K562 (cell line): ENCODE measurements around the gene CD300A. TPM values are rescaled to one million over a fixed set of nuclear protein-coding genes. Genes with fewer than 3 reads are reported as not detected.

Experiments used
- ATAC-seq: fragments of 200-7000 bp; cut with Tn5 transposase; 3 replicates; pipeline ENCODE4 v1.9.1; 2020; ENCODE audit warnings: moderate library complexity
- BruUV-seq: library from RNA; stranded (reverse); fragments of 400-500 nt; replicated peaks from 2 replicates; lab custom pipeline; 2021; lab: Mats Ljungman, UMichigan
- CTCF ChIA-PET: fragments of 300-600 bp; formaldehyde crosslinking; extraction: SDS; loops from one replicate; lab custom pipeline; 2021; ENCODE audit warnings: low intra/inter-chr PET ratio; lab: Yijun Ruan, JAX
- POLR2A ChIA-PET: fragments of 300-600, 350-650 bp; sonication (Branson Sonifier 250); formaldehyde crosslinking; extraction: SDS; loops from one replicate; lab custom pipeline; 2021; ENCODE audit warnings: antibody characterized with exemption, inconsistent platforms; lab: Yijun Ruan, JAX
- DNase-seq, 4 experiments: peaks; one replicate each; pipeline versions ENCODE4 v3.0.0 to v3.0.0-alpha.2; 2011 to 2018; ENCODE audit warnings: low spot score in 3 of 4, mixed read lengths in 3 of 4; ENCODE audit errors: extremely low read depth in 1 of 4
- FAIRE-seq: peaks from 2 replicates; lab custom pipeline; 2011; peaks lifted over from hg19 to GRCh38; lab: Jason Lieb, UNC
- H2AFZ ChIP-seq: 2 replicates; pipeline ENCODE4 v1.6.0; 2011; ENCODE audit warnings: low read depth, low read length, control low read depth, inconsistent platforms
- H3K27ac ChIP-seq: fragments of 200-600 bp; 3 replicates; pipeline ENCODE4 v1.8.0; 2011; ENCODE audit warnings: low read depth, mild to moderate bottlenecking, control low read depth, inconsistent platforms, low read length, moderate library complexity, mixed read lengths; ENCODE audit errors: extremely low read depth
- H3K27me3 ChIP-seq, 2 experiments: fragments of 300-600 bp in 1 of 2; 2 replicates in 1 of 2; 3 replicates in 1 of 2; pipeline versions ENCODE4 v1.6.0 to v1.8.0; 2011; ENCODE audit warnings: inconsistent platforms in 2 of 2, low read length in 2 of 2, mild to moderate bottlenecking in 1 of 2, mixed read lengths in 1 of 2, moderate library complexity in 1 of 2; ENCODE audit not compliant: control insufficient read depth in 2 of 2, insufficient read depth in 2 of 2
- H3K36me3 ChIP-seq: fragments of 300-600 bp; 3 replicates; pipeline ENCODE4 v1.8.0; 2011; ENCODE audit warnings: mild to moderate bottlenecking, low read length, inconsistent platforms; ENCODE audit not compliant: control insufficient read depth, insufficient read depth
- H3K4me1 ChIP-seq, 2 experiments: fragments of 200-600 bp in 1 of 2; replicated peaks in 1 of 2; 2 replicates in 1 of 2; 3 replicates in 1 of 2; pipeline versions ENCODE4 v1.5.1 to v1.8.0; 2011; ENCODE audit warnings: inconsistent platforms in 2 of 2, low read length in 2 of 2, mild to moderate bottlenecking in 1 of 2, mixed read lengths in 1 of 2, moderate library complexity in 1 of 2; ENCODE audit not compliant: control insufficient read depth in 2 of 2, insufficient read depth in 2 of 2
- H3K4me2 ChIP-seq: 2 replicates; pipeline ENCODE4 v1.6.1; 2011; ENCODE audit warnings: low read length, control low read depth, inconsistent platforms, mixed read lengths; ENCODE audit not compliant: insufficient read depth
- H3K4me3 ChIP-seq: fragments of 200-600 bp; sonication (generic), shearing (Covaris generic); 2 replicates; pipeline ENCODE4 v1.5.1; 2016; ENCODE audit warnings: control low read depth, inconsistent platforms
- H3K79me2 ChIP-seq: fragments of 200-600 bp; 3 replicates; pipeline ENCODE4 v1.8.0; 2011; ENCODE audit warnings: low read length, inconsistent platforms; ENCODE audit not compliant: control insufficient read depth, insufficient read depth
- H3K9ac ChIP-seq, 2 experiments: 2 replicates each; pipeline versions ENCODE4 v1.6.0 to v1.6.1; 2011; ENCODE audit warnings: low read depth in 2 of 2, low read length in 2 of 2, control low read depth in 1 of 2, inconsistent platforms in 1 of 2, mild to moderate bottlenecking in 1 of 2, mixed read lengths in 1 of 2; ENCODE audit not compliant: insufficient read depth in 1 of 2
- H3K9me1 ChIP-seq: one replicate; pipeline ENCODE4 v1.6.0; 2011; ENCODE audit warnings: inconsistent platforms, mild to moderate bottlenecking, low read length, moderate library complexity; ENCODE audit not compliant: control insufficient read depth, insufficient read depth
- H3K9me3 ChIP-seq: replicated peaks from 2 replicates; pipeline ENCODE4 v1.5.1; 2011; ENCODE audit warnings: low read depth, low read length, inconsistent platforms; ENCODE audit not compliant: control insufficient read depth, insufficient read depth
- H4K20me1 ChIP-seq: replicated peaks from 2 replicates; pipeline ENCODE4 v1.6.1; 2011; ENCODE audit warnings: low read length, inconsistent platforms, mixed read lengths; ENCODE audit not compliant: control insufficient read depth, insufficient read depth
- BCLAF1 ChIP-seq, 2 experiments: fragments of 450-650 bp in 1 of 2; IDR thresholded peaks; 2 replicates each; pipeline ENCODE4 v1.6.1; 2011 to 2017; ENCODE audit warnings: low read depth in 2 of 2, antibody characterized with exemption in 1 of 2, borderline replicate concordance in 1 of 2, low read length in 1 of 2, mild to moderate bottlenecking in 1 of 2, mixed read lengths in 1 of 2; ENCODE audit not compliant: control insufficient read depth in 1 of 2
- CTCF ChIP-seq, 3 experiments: IDR thresholded peaks in 2 of 3; conservative IDR thresholded peaks in 1 of 3; 2 replicates each; pipeline ENCODE4 v1.5.1; 2011 to 2012; ENCODE audit warnings: low read length in 3 of 3, mild to moderate bottlenecking in 3 of 3, control low read depth in 2 of 3, improper control_type of control experiment in 1 of 3, inconsistent platforms in 1 of 3, low read depth in 1 of 3, mixed read lengths in 1 of 3, moderate library complexity in 1 of 3; ENCODE audit not compliant: insufficient read depth in 2 of 3
- MITF ChIP-seq: IDR thresholded peaks from 2 replicates; pipeline ENCODE4 v1.6.1; 2014; ENCODE audit warnings: antibody characterized with exemption
- MLLT1 ChIP-seq, 2 experiments: fragments of 450-650 bp; IDR thresholded peaks; 2 replicates each; pipeline ENCODE4 v1.6.1; 2016
- RAD21 ChIP-seq, 2 experiments: fragments of 250-450 bp in 1 of 2; fragments of 450-650 bp in 1 of 2; sonication (Bioruptor Pico) in 1 of 2; formaldehyde crosslinking in 1 of 2; IDR thresholded peaks in 1 of 2; conservative IDR thresholded peaks in 1 of 2; 2 replicates each; pipeline versions ENCODE4 v1.4.0 to v1.8.0; 2020 to 2022; ENCODE audit warnings: mild to moderate bottlenecking in 2 of 2, moderate library complexity in 1 of 2
- ZFP91 ChIP-seq: sonication (generic); formaldehyde crosslinking; IDR thresholded peaks from 2 replicates; pipeline ENCODE4 v1.8.0; 2022; ENCODE audit warnings: mild to moderate bottlenecking, missing genetic modification reagents
- whole genome bisulfite sequencing: fragments of 100-300 bp; shearing (Covaris generic); methylation state at CpG from one replicate; pipeline ENCODE4 v1.1.6; 2016; ENCODE audit warnings: low coverage, mixed read lengths; ENCODE audit not compliant: insufficient coverage; ENCODE audit errors: missing lambda C conversion rate; 5-methylcytosine and 5-hydroxymethylcytosine counted together
- in situ Hi-C: fragments of 300-500 bp; cut with MboI; formaldehyde crosslinking; loops from 4 replicates; pipeline ENCODE4 v1.15.0; 2018; ENCODE audit warnings: inconsistent platforms, mixed read lengths
- intact Hi-C: fragments of 100-400 bp; cut with micrococcal nuclease; formaldehyde crosslinking; loops from 2 replicates; pipeline ENCODE4 v1.14.2; 2022
- polyA plus RNA-seq, 8 experiments: library from polyadenylated mRNA; depleted of rRNA in 4 of 8; stranded (reverse) in 5 of 8; unstranded in 3 of 8; fragments of >200 nt; fragmentation: Nextera tagmentation in 2 of 8; fragmentation: Illumina TruSeq in 1 of 8; extraction: Ambion mirVana in 2 of 8; extraction: Trizol in 1 of 8; gene quantifications; 2 replicates each; pipeline versions ENCODE4 v1.2.1 to v1.2.3, GENCODE V29; 2011 to 2014; ENCODE audit warnings: inconsistent platforms in 1 of 8, missing spikeins in 1 of 8
- total RNA-seq, 7 experiments: library from RNA; depleted of rRNA in 6 of 7; stranded (reverse); fragments of >200 nt in 6 of 7; fragmentation: Illumina TruSeq in 2 of 7; extraction: Trizol in 2 of 7; gene quantifications; 2 replicates each; pipeline versions ENCODE4 v1.2.1 to v1.2.3, GENCODE V29; 2011 to 2021; ENCODE audit warnings: low replicate concordance in 1 of 7

Gene CD300A
- total and polyA plus RNA-seq, 9 of the 15 experiments (the other 6 are each of a cell fraction or from before 2014, with no cell fraction given): 0.21 to 1.7 (median 0.41) TPM; not detected in 1

- ATAC-seq: no peak
- DNase-seq: no peak
- Histone ChIP-seq H3K9me3 (no peaks in the 10 kb centered on the region; the same call in 1 of the 2 replicates), H3K27ac (no peak overlapping the region), H3K27me3 (peaks cover 0 to 6% of the 10 kb centered on the region in 2 experiments; a peak in 2 of 5 replicates), H3K36me3 (no peaks in the 10 kb centered on the region), H3K4me3 (no peak overlapping the region), H2AFZ (no peak overlapping the region), H3K4me1 (peaks cover 16 to 30% of the 10 kb centered on the region in 2 experiments), H3K9ac (no peak overlapping the region)
- no TSS peak for BruUV-seq
- CTCF ChIA-PET: interaction anchor here (0.6 kb wide), 1 partner anchor 33 kb away, joined by 3 read pairs; no protein-coding TSS in a partner anchor
- TF ChIP-seq MLLT1 (IDR thresholded peaks at IDR 0.05) (no peak), BCLAF1 (IDR thresholded peaks at IDR 0.05; ENCODE audit: borderline replicate concordance in 1 of 2, control insufficient read depth in 1 of 2, low read depth in 2 of 2, low read length in 1 of 2) (no peak), ZFP91 (CRISPR knock-in tag) (no peak), CTCF (IDR thresholded peaks at IDR 0.05 in 2 of 3, conservative IDR thresholded peaks at IDR 0.05 in 1 of 3; ENCODE audit: insufficient read depth in 2 of 3, low read depth in 1 of 3, low read length in 3 of 3) (peak in 1 of 3 experiments; percentile 9; a peak in 1 of 6 replicates), MITF (no peak), RAD21 (CRISPR knock-in tag; conservative IDR thresholded peaks at IDR 0.05 in 1 of 2, IDR thresholded peaks at IDR 0.05 in 1 of 2) (peak in 1 of 2 experiments; percentile 27; a peak in 1 of 4 replicates)
- TF ChIP-seq, all 486 proteins: peak for 2
- WGBS: 22% methylated on average over 2 of the region's 2 CpGs
- POLR2A ChIA-PET: interaction anchor here (0.7 kb wide), 1 partner anchor 250 kb away, joined by 3 read pairs; no protein-coding TSS in a partner anchor
- no peaks in the 10 kb centered on the region for H3K9me1 ChIP-seq
- intact Hi-C loops: no loop called here
- no peaks in the 10 kb centered on the region for H4K20me1 ChIP-seq
- in situ Hi-C loops: no loop called here
- no peaks in the 10 kb centered on the region for H3K79me2 ChIP-seq
- no peak for FAIRE-seq
- H3K4me2 ChIP-seq: no peak overlapping the region
These were observed 6.2 kb upstream of the CD300A start for GRCh38 chr17:74460241-74460640.
